Retinal pigment epithelial cell (primary cell): Measurements from ENCODE around the gene WDR89.

Experiments used
- DNase-seq: peaks from one replicate; pipeline ENCODE4 v3.0.0-alpha.2; 2010; ENCODE audit warnings: low read depth
- H3K4me3 ChIP-seq: 2 replicates; pipeline ENCODE4 v1.5.1; 2011; ENCODE audit warnings: mild to moderate bottlenecking, low read length, control low read depth, moderate library complexity
- TF ChIP-seq, protein P1 (sequence below): conservative IDR thresholded peaks from 2 replicates; pipeline ENCODE4 v1.5.1; 2011; ENCODE audit warnings: low read depth, low read length, control low read depth, inconsistent platforms

The WDR89 gene

GRCh38 chr14:63563370-63564026 lies 78.2 kb downstream of the WDR89 start:
- DNase-seq: peak; percentile 49
- no peak overlapping the region for H3K4me3 ChIP-seq
- TF ChIP-seq, protein P1, sequence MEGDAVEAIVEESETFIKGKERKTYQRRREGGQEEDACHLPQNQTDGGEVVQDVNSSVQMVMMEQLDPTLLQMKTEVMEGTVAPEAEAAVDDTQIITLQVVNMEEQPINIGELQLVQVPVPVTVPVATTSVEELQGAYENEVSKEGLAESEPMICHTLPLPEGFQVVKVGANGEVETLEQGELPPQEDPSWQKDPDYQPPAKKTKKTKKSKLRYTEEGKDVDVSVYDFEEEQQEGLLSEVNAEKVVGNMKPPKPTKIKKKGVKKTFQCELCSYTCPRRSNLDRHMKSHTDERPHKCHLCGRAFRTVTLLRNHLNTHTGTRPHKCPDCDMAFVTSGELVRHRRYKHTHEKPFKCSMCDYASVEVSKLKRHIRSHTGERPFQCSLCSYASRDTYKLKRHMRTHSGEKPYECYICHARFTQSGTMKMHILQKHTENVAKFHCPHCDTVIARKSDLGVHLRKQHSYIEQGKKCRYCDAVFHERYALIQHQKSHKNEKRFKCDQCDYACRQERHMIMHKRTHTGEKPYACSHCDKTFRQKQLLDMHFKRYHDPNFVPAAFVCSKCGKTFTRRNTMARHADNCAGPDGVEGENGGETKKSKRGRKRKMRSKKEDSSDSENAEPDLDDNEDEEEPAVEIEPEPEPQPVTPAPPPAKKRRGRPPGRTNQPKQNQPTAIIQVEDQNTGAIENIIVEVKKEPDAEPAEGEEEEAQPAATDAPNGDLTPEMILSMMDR: no peak

DNA sequence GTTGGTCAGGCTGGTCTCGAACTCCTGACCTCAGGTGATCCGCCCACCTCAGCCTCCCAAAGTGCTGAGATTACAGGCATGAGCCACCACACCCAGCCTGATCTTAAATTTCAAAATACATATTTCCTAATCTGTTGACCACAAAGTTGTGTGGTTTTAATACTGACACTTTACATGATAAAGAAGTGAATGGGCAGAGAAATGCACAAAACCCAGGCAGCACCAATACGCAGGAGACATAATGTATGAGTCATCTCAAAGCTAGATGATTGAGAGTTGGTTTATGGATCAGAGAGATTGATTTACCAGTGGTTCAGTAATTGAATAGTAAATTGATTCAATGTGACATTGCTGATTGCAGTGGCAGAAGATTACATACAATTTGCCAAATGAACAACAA lies 79.3 kb downstream of the WDR89 start:
- DNase-seq: no peak
- TF ChIP-seq, protein P1: no peak

DNA sequence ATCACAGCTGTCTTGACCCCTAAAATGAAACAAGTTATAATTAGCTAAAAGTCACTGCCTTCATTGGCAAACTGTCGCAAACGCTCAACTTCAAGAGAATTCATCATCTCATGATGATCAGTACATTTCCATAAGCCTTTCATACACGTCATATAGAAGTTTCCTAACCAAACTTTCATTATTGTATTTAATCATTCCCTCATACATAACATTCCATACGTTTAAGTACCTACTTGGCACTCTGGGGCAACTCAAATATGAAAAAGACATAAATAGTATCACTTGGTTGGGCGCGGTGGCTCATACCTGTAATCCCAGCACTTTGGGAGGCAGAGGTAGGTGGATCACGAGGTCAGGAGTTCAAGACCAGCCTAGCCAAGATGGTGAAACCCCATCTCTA lies 86.1 kb downstream of the WDR89 start:
- TF ChIP-seq, protein P1: no peak
- no peak for DNase-seq
- H3K4me3 ChIP-seq: no peak overlapping the region

More for the DNA sequence above, 79.3 kb downstream of the WDR89 start:
- H3K4me3 ChIP-seq: no peak overlapping the region

GRCh38 chr14:63551332-63551731 lies 90.3 kb downstream of the WDR89 start:
- TF ChIP-seq, protein P1: no peak
- DNase-seq: no peak

DNA sequence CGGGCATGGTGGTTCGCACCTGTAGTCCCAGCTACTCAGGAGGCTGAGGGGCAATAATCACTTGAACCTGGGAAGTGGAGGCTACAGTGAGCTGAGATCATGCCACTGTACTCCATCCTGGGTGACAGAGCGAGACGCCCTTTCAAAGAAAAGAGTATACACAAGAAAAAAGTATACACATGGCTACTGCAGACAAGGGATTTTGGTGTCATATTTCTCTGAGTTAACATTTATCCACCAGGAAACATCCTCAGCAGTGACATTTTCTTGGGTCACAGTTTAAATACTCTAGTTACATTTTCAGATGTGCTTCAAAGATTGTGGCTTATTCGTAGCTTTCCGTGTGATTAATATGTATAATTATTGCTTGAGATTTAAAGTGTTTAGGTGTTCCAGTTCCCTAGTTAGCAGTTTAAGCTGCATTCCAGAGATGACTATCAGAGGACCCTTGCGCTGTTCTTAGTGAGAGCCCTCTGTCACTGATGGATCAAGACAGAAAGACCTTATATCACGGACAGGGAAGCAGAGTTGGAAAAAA lies 93.8 kb downstream of the WDR89 start:
- no peak for DNase-seq
- TF ChIP-seq, protein P1: no peak
- no peak overlapping the region for H3K4me3 ChIP-seq

More at GRCh38 chr14:63551332-63551731, 90.3 kb downstream of the WDR89 start:
- H3K4me3 ChIP-seq: no peak overlapping the region
